Measurements from ENCODE around the gene EEIG2.

The EEIG2 gene

DNA sequence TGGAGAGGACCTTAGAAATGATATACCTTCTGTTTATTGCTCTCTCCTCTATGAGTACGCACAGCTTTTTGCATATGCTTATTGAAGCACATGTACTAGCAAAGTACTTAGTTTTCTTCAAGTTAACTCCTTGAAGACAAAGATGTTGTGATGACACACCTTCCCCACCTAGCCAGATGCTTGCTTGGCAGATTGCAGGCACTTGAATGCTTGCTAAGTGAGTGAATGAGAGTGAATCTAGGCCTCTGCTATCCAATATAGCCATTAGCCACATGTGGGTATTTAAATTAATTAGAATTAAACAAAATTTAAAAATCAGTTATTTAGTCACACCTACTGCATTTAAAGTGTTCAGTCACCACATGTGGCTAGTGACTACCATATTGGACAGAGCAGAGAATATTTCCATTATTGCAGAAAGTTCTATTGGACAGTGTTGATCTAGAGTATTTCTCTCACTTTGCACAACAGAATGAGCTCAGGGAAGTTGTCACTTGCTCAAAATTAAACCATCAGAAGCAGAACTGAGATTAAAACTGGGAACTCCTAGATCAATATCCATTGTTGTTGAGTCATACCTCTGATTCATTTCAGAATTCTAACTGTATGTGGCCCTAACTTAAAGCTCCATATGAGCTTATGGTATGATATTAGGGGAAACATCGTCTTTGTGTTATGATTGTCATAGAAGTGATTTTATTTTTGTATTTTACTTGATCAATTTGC, 8.6 kb upstream of the EEIG2 start:
- DNase-seq: no peak

DNA sequence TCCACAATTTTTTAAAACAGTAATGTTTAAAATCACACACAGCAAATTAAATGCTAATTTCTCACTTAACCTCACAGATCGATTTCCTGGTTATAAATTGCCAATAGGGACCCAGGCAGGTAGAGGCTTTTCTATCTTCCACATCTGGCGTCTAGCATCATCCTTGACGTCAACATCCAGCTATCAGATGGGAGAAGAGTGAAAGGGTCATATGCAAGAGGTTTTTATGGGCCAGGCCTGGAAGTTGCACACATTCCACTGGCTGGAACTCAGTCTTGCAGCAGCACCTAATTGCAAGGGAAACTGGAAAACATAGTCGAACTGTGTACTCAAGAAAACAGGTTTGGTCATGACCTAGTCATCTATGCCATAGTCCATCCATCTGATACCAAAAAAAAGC, 6.0 kb upstream of the EEIG2 start:
- no peak for DNase-seq

DNA sequence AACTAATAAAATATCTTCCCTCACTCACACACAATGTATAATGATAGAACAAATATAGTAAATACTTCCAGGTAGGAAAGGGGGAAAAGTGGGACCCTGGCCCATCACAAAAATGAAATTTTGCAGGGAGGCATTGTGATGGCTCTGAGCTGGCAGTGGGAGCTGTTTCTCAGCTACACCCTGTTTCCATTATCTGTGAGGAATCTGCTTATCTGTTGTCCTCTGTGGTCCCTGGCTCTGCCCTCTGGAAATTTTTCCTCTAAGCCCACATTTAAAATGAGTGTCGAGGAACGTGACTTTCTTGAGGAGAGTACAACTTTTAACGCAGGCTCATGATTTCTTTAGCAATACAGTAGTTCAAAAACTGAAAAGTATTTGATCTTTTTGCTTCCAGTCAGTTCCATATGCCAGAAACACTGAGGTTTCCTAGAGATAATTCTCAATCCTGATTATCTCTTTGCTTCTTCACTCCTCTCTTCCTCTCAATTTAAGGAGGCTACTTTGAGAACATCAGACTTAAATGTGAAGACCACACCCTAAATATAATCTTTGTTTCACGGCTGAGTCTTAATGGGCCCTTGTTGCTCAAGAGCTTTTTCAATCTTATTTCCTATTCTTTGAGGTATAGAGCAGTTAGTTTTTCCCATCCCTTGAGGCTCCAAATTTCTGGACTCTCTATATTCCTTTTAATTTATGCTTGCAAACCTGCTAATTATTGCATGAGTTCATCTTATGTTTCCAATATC, 5.0 kb upstream of the EEIG2 start:
- no peak for DNase-seq

DNA sequence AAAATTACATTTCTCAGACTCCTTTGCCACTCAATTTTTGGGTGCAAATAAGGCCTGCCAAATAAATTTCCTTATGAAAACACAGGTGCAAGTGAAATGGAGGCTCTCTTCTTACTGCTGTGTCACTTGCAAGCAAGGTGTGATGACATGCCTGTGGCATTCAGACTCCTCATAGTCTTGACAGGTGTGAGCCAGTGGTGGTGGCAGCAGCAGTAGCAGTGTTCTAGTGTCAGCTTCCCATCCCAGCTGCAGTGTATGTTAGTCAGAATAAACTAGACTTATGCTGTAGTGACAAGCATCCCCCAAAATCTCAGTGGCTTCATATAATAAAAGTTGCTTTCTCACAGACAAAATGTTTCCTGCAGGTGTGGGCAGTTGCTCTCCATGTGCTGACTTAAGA, 3.8 kb upstream of the EEIG2 start:
- no peak for DNase-seq

DNA sequence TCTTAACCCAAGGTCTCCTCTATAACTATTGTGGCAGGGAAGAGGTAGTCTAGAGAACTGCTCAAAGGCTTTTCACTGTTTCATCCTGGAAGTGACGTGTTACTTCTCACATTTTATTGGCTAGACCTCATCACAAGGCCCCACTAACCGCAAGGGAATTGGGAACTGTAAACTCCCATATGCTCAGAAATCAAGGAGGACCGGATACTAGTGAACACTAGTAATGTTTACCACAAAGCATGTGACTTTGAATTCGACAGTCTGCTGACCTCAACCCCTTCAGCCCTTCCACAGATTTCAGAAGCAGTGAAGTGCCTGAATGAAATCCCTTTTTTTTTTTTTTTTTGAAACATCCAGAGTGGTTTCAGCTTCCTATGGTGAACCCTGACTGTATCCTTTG, 3.4 kb upstream of the EEIG2 start:
- DNase-seq: no peak

DNA sequence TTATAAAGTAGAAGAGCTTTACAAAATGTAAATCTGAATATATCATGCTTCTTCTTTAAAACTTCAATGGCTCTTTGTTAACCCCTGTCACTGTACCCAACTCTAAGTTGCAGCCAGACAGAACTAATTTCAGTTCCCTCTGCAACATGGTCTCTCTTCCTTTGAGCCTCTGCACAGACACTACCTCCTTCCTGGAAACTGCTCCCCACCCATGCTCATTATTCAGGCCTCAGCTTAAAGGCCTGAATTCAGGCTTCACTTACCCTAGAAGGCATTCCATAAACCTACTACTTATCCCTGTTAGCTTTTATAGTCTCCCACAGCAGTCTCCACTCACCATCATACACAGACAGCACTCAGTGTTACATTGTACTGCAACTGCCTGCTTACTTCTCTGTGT, 2.6 kb upstream of the EEIG2 start:
- no peak for DNase-seq

DNA sequence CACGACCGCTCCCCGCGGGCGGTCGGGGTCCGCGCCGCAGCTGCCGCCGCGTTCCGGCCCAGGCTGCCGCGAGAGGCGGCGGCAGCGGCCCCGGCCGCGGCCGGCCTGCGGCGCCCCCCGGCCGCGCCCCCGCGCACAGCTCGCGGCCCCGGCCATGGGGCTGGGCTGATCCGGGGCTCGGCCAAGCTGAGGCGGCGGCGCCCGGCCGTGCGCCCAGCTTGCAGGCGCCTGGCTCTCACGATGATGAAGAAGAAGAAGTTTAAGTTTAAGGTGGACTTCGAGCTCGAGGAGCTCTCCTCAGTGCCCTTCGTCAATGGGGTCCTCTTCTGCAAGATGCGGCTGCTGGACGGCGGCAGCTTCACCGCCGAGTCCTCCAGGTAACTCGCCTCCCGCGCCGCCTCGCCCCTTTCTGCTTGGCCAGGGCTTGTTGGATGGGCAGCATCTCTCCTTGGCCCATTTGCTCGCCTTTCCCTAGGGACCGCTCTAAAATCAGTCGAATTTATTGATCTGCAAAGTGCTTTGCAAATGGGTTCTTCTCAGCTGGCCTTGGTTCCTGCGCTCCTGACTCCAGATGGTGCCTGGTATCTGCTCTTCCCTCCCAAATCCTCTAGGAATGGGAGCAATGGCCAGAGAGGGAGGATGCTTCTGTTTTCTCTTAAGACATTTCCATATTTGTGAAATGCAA, 431 bp downstream of the EEIG2 start:
- peak; percentile 7 for DNase-seq

DNA sequence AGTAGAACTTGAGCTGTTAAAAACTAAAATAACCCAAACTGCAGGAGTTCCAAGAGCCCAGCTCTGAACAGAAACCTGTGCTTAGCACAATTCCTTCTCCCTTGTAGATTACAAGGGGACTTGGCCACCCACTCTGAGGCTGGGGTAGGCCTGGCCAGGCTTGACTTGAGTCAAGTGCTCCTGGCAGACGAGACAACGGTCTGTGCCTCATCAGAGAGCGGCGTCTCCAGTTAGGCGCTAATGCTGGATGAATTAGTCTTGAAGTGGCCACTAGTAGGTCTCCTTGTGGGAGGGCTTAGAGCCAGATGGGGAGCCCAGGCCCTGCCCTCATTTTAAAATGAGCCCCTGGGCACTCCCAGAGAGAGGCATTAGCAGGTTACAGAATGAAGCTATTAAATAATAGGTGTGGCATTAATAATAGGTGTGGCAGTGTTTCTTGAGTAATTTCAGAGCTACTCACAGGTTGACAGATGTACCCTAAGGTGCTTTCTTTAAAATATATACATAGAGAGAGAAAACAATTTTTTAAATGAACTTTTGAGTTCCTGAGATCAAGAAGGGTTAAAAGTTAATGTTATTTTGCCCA, 1.1 kb downstream of the EEIG2 start:
- DNase-seq: no peak

DNA sequence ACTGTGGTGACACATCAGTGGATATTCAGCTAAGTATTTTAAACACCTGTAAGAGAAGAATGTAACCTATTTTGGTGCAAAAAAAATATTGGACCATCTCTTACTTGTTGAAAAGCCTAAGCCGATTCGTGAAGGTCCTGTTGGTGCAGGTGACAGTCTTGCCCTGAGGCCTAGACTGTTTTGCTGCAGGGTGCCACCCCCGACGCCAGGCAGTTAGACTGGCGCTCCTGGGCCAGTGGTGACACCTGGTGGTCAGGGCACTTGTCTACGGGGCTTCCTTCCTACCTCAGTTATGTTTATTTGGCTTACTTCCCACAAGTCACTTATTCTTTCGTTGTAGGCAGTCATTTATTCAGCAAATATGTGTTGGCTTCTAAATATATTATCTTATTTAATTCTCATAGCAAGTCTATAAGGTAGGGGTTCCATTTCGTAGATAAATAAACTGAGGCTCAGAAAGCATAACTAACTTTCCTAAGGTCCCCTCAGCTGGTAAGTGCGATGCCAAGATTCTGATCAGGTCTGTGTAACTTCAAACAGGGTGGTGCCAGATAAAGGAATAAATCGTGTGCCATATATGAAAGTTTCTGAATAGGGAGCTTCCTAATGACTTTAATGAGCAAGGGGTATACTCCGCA, 1.9 kb downstream of the EEIG2 start:
- DNase-seq: no peak

DNA sequence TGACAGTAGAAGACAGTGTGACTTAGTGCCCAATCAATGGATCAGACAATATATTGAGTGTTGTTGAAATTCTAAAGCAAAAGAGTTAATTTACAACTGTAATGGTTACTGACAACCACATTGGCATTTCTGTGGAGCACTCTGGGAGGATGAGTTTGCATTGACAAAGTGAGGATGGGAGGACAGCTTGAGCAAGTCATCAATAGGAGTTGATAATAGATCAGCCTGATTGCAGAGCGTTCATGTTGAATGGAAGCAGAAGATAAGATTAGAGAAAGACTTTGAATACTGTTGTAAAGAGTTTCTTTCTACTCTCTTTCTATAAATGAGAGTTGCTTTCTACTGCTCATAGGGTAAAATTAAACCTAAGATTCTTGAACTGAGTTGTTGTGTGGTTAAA, 3.9 kb downstream of the EEIG2 start:
- DNase-seq: no peak

DNA sequence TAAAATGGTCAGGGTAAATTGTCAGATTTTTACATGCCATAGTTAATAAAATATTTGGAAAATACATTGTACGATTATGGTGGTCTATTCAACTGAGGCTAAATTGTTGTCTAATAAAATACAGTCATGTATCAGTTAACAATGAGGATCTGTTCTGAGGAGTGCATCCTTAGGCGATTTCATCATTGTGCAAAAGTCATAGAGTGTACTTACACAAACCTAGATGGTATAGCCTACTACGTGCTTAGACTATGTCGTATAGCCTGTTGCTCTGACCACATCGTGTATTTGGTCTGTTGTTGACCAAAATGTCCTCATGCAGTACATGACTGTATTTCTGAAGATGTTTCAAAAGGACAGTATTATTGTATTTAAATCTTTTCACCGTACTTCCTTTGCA, 5.2 kb downstream of the EEIG2 start:
- DNase-seq: no peak

DNA sequence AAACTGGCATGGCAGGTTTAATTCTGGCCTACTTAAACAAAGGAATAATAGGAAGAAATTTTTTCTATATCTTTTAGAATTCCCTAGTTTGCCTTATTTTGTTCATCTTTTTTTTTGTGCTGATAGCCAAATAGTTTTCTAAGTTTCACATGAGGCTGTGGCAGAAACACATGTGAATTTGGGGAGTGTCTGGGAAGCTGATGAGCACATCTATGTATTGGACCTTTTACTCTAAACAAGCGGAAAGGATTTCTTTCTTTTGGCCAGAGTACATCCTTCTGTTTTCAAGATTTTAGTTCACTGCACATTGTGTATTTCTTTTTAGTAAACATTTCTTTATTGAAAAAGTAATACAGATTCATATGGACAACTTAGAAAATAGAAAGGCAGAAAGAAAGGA, 5.6 kb downstream of the EEIG2 start:
- no peak for DNase-seq

DNA sequence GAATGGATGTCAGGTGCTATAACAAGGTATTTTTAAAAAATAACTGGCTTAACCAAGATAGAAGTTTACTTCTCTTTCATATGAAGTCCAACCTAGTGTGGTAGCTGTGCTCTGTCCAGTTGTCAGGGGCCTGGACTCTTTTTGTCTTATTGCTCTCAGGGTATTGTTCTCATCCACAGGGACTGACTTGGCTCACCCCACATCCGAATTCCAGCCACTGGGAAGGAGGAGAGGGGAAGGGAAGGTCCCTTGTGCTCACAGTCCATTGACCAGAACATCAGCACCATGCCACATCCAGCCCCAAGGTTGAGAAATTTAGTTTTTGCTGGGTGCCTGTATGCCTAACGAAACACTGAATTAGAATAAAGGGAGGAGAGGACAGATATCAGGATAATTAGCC, 8.7 kb downstream of the EEIG2 start:
- DNase-seq: no peak

DNA sequence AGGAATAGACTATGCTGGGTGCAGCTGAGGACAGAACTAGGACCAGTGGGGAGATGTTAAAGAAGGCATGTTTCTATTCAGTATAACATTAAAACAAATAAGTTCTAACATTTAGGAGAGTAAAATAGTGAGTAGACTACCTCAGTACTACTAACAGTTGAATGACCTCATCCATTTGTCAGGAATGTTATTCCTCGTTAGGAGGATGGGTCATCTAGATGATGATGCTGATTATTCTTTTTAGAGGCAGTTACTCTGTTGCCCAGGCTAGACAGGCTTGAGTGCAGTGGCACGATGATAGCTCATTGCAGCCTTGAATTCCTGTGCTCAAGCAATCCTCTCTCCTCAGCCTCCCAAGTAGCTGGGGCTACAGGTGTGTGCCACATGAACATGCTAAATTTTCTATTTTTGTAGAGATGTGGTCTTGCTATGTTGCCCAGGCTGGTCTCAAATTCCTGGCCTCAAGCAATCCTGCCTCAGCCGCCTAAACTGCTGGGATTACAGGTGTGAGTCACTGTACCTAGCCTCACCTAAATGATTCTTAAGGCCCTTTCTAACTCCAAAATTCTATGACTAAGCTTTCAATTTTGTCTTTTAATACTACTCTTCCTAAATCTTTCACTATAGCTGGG, 9.3 kb downstream of the EEIG2 start:
- DNase-seq: no peak

DNA sequence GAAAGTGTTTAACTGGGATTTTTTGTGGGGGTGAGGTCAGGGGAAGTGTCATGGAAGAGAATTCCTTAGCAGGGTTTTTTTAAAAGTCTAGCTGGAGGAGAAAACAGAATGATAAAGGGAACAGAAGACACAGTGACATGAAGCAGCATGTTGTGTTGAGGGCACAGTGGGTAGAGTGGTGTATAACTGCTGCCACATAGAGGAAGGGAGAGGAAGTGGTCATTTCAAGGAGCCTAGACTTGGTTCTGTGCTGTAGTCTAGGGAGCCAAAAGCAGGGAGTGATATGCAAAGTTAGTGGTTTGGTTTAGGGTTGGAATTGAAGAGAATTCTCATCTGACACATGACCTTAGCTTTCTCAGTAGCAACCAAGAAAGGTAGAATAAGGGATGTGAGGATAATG, 10.2 kb downstream of the EEIG2 start:
- DNase-seq: no peak

DNA sequence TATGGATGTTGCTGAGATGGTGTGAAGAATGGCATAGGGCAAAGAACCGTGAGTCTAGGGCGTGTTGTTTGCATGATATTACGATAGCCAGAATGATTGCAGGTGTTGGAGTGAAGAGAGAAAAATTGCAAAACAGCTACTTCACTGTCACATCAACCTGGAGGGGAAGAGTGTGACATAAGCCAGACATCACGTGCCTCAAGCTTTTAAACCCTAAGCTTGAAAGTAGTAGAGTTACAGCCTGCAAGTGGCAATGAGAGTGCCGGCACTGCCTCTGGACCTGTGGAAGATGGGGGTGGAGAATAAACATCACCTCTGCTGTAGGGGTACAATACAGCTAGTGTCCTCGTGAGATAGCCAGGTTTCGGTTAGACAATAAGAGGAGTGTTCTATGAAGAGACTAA, 11.1 kb downstream of the EEIG2 start:
- DNase-seq: no peak

DNA sequence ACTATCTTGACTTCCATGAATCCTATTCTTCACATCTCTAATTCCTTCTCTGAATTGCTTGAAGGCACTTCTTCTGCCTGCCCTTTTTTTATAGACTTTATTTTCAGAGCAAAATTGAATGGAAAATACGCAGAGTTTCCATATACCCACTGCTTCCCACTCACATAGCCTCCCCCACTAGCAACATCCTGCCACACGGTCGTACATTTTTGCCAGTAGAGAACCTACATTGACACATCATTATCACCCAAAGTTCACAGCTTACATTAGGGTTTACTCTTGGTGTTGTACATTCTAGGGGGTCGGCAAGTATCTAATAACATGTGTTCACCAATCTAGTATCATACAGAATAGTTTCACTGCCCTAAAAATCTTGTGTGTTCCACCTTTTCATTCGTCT, 12.3 kb downstream of the EEIG2 start:
- no peak for DNase-seq

DNA sequence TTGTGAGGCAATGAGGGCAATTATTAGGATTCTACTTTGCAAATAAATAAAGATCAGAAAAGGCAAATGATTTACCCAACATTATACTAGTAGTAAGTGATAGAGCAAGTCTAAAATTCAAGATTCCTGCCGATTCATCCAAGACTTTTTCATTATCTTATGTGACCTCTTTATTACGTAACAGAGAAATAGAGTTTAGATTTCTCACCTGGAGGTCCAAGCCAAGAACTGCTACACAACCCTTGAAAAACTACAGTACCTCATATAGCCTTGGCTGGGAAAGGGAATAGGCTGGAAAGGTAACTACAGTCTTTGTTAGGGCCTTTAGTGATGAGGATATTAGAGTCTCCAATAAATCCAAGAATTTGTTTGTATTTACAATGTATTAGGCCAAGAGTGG, 13.3 kb downstream of the EEIG2 start:
- DNase-seq: no peak

DNA sequence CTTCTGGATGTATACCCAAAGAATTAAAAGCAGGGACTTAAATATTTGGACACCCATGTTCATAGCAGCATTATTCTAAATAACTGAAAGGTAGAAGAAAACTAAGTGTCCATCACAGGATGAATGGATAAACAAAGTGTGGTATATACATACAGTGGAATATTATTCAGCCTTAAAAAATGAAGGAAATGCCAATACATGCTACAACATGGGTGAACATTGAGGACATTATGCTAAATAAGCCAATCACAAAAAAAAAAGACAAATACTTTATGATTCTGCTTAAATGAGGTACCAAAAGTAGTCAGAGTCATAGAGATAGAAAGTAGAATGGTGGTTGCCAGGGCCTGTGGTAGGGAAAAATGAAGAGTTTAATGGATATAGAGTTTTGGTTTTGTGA, 14.1 kb downstream of the EEIG2 start:
- no peak for DNase-seq

DNA sequence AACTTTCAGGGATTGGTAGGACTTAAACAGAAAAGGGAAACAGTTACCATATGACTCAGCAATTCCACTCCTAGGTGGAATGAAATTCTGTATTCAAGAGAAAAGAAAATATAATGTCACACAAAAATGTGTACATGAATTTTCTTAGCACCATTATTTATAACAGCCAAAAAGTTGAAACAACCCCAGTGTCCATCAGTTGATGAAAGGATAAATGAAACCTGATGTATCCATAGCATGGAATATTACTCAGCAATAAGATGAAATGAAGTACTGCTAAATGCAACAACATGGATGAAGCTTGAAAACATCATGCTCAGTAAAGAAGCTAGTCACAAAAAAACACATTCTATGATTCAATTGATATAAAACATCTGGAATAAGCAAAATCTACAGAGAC, 15.5 kb downstream of the EEIG2 start:
- DNase-seq: no peak

DNA sequence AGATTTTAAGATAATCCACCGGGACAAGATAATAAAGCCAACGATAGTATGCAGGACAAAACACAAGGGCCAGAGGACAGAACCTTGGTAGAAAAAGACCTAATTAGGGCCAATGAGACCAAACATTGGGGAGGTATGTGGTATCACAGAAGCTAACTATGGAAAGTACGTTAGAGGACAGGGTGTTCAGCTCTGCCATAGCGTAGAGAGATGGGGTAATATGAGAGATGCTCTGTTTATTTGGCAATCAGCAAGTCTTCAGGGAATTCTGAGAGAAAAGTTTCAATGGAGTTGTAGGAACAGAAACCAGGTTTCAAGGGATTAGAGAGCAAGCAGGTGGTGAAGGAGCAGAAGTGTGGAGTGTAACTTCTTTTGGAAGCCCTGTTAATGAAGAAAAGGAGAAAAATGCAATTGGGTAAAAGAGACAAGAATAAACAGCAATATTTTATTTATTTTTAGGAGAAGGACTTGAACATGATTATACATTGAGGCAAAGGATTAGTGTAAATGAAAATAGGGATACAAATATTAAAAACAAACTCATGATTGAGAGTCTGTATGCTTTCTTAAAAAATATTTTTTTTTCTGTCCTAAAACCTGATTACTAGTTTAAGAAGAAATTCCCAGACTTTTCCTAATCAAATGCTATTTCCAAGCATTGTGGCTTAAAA, 24.0 kb downstream of the EEIG2 start:
- no peak for DNase-seq

DNA sequence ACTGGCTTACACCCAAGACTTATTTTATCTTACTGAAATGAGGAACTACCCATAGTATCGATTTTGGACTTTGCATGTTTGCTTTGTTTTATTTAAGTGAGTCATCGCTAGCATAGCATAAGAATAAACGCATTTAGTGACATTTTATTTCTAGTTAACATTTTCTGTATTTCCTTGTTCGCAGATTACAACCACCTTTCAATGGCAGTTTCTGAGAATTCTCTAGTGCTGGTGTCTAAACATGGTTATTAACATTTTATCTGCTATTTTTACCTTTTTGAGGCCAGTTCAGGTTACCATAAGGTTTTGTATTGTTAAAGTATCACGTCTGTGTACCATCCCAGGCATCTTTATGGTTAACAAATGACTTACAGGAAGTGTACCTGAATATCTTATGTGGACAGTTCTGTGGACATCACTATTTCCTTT, 24.5 kb downstream of the EEIG2 start:
- DNase-seq: no peak
